ENCODE data around the gene PTGS1. TPM values are rescaled to one million over a fixed set of nuclear protein-coding genes. Genes with fewer than 3 reads are reported as not detected.

Gene PTGS1
- polyA plus RNA-seq, 1 donor: 9.2 TPM

- H3K27ac ChIP-seq (ENCODE audit: low read length): no peak overlapping the region
- H3K27me3 ChIP-seq (ENCODE audit: control insufficient read depth, insufficient read depth, low read length): peaks cover 40% of the 10 kb centered on the region
- DNase-seq: no peak
- no peaks in the 10 kb centered on the region for H3K36me3 ChIP-seq (ENCODE audit: control insufficient read depth, insufficient read depth, low read length)
- H3K9me3 ChIP-seq (ENCODE audit: control insufficient read depth, low read depth, low read length): peaks cover 3% of the 10 kb centered on the region
- peaks cover 25% of the 10 kb centered on the region for H3K4me1 ChIP-seq (ENCODE audit: control insufficient read depth, insufficient read depth, low read length)
- no CpG with 5 or more reads among the region's 19 CpGs for WGBS (ENCODE audit: insufficient coverage, low lambda C conversion rate)
- H3K4me3 ChIP-seq (ENCODE audit: low read length): no peak overlapping the region
Observed at GRCh38 chr9:122372856-122373845, 2.3 kb downstream of the PTGS1 start.

GRCh38 chr9:122374885-122375420 lies 4.1 kb downstream of the PTGS1 start:
- Histone ChIP-seq H3K27me3 (ENCODE audit: control insufficient read depth, insufficient read depth, low read length) (peaks cover 27% of the 10 kb centered on the region), H3K9me3 (ENCODE audit: control insufficient read depth, low read depth, low read length) (peaks cover 3% of the 10 kb centered on the region), H3K4me1 (ENCODE audit: control insufficient read depth, insufficient read depth, low read length) (peaks cover 25% of the 10 kb centered on the region), H3K4me3 (ENCODE audit: low read length) (no peak overlapping the region), H3K27ac (ENCODE audit: low read length) (no peak overlapping the region), H3K36me3 (ENCODE audit: control insufficient read depth, insufficient read depth, low read length) (no peaks in the 10 kb centered on the region)
- DNase-seq: peak; percentile 37 to 53
- WGBS (ENCODE audit: insufficient coverage, low lambda C conversion rate): no CpG with 5 or more reads among the region's 14 CpGs

GRCh38 chr9:122376796-122377195 lies 6.0 kb downstream of the PTGS1 start:
- no CpG with 5 or more reads among the region's 1 CpG for WGBS (ENCODE audit: insufficient coverage, low lambda C conversion rate)
- Histone ChIP-seq H3K27me3 (ENCODE audit: control insufficient read depth, insufficient read depth, low read length) (peaks cover 8% of the 10 kb centered on the region), H3K4me3 (ENCODE audit: low read length) (no peak overlapping the region), H3K36me3 (ENCODE audit: control insufficient read depth, insufficient read depth, low read length) (no peaks in the 10 kb centered on the region), H3K9me3 (ENCODE audit: control insufficient read depth, low read depth, low read length) (no peaks in the 10 kb centered on the region), H3K27ac (ENCODE audit: low read length) (no peak overlapping the region), H3K4me1 (ENCODE audit: control insufficient read depth, insufficient read depth, low read length) (peaks cover 19% of the 10 kb centered on the region)
- no peak for DNase-seq

- H3K27ac ChIP-seq (ENCODE audit: low read length): no peak overlapping the region
- H3K36me3 ChIP-seq (ENCODE audit: control insufficient read depth, insufficient read depth, low read length): no peaks in the 10 kb centered on the region
- H3K27me3 ChIP-seq (ENCODE audit: control insufficient read depth, insufficient read depth, low read length): peaks cover 2% of the 10 kb centered on the region
- no peak for DNase-seq
- 83% methylated on average over 4 of the region's 24 CpGs for WGBS (ENCODE audit: insufficient coverage, low lambda C conversion rate)
- no peak overlapping the region for H3K4me3 ChIP-seq (ENCODE audit: low read length)
- H3K4me1 ChIP-seq (ENCODE audit: control insufficient read depth, insufficient read depth, low read length): peaks cover 19% of the 10 kb centered on the region
- H3K9me3 ChIP-seq (ENCODE audit: control insufficient read depth, low read depth, low read length): no peaks in the 10 kb centered on the region
Observed at GRCh38 chr9:122377241-122378164, 6.7 kb downstream of the PTGS1 start.

GRCh38 chr9:122378236-122378635 lies 7.4 kb downstream of the PTGS1 start:
- no peak for DNase-seq
- Histone ChIP-seq H3K27ac (ENCODE audit: low read length) (no peak overlapping the region), H3K9me3 (ENCODE audit: control insufficient read depth, low read depth, low read length) (no peaks in the 10 kb centered on the region), H3K4me3 (ENCODE audit: low read length) (no peak overlapping the region), H3K4me1 (ENCODE audit: control insufficient read depth, insufficient read depth, low read length) (peaks cover 19% of the 10 kb centered on the region), H3K27me3 (ENCODE audit: control insufficient read depth, insufficient read depth, low read length) (no peaks in the 10 kb centered on the region), H3K36me3 (ENCODE audit: control insufficient read depth, insufficient read depth, low read length) (no peaks in the 10 kb centered on the region)
- WGBS (ENCODE audit: insufficient coverage, low lambda C conversion rate): no CpG with 5 or more reads among the region's 8 CpGs

- Histone ChIP-seq H3K27ac (ENCODE audit: low read length) (no peak overlapping the region), H3K4me3 (ENCODE audit: low read length) (no peak overlapping the region), H3K9me3 (ENCODE audit: control insufficient read depth, low read depth, low read length) (no peaks in the 10 kb centered on the region), H3K36me3 (ENCODE audit: control insufficient read depth, insufficient read depth, low read length) (no peaks in the 10 kb centered on the region), H3K4me1 (ENCODE audit: control insufficient read depth, insufficient read depth, low read length) (peaks cover 19% of the 10 kb centered on the region), H3K27me3 (ENCODE audit: control insufficient read depth, insufficient read depth, low read length) (no peaks in the 10 kb centered on the region)
- WGBS (ENCODE audit: insufficient coverage, low lambda C conversion rate): no CpG with 5 or more reads among the region's 1 CpG
- DNase-seq: no peak
Observed at GRCh38 chr9:122379340-122379739, 8.5 kb downstream of the PTGS1 start.

GRCh38 chr9:122380293-122380692 lies 9.5 kb downstream of the PTGS1 start:
- no peaks in the 10 kb centered on the region for H3K27me3 ChIP-seq (ENCODE audit: control insufficient read depth, insufficient read depth, low read length)
- peaks cover 13% of the 10 kb centered on the region for H3K4me1 ChIP-seq (ENCODE audit: control insufficient read depth, insufficient read depth, low read length)
- no peak overlapping the region for H3K27ac ChIP-seq (ENCODE audit: low read length)
- H3K4me3 ChIP-seq (ENCODE audit: low read length): no peak overlapping the region
- no peaks in the 10 kb centered on the region for H3K36me3 ChIP-seq (ENCODE audit: control insufficient read depth, insufficient read depth, low read length)
- H3K9me3 ChIP-seq (ENCODE audit: control insufficient read depth, low read depth, low read length): no peaks in the 10 kb centered on the region
- no peak for DNase-seq
- WGBS (ENCODE audit: insufficient coverage, low lambda C conversion rate): 100% methylated on average over 1 of the region's 4 CpGs

GRCh38 chr9:122381206-122381950 lies 10.6 kb downstream of the PTGS1 start:
- WGBS (ENCODE audit: insufficient coverage, low lambda C conversion rate): no CpG with 5 or more reads among the region's 14 CpGs
- Histone ChIP-seq H3K36me3 (ENCODE audit: control insufficient read depth, insufficient read depth, low read length) (no peaks in the 10 kb centered on the region), H3K4me1 (ENCODE audit: control insufficient read depth, insufficient read depth, low read length) (peaks cover 7% of the 10 kb centered on the region)

GRCh38 chr9:122382901-122383850 lies 12.4 kb downstream of the PTGS1 start:
- H3K36me3 ChIP-seq (ENCODE audit: control insufficient read depth, insufficient read depth, low read length): no peaks in the 10 kb centered on the region
- H3K4me1 ChIP-seq (ENCODE audit: control insufficient read depth, insufficient read depth, low read length): no peaks in the 10 kb centered on the region
- no peak overlapping the region for H3K4me3 ChIP-seq (ENCODE audit: low read length)
- 60% methylated on average over 1 of the region's 16 CpGs for whole genome bisulfite sequencing (ENCODE audit: insufficient coverage, low lambda C conversion rate)
- H3K27ac ChIP-seq (ENCODE audit: low read length): no peak overlapping the region
- no peaks in the 10 kb centered on the region for H3K27me3 ChIP-seq (ENCODE audit: control insufficient read depth, insufficient read depth, low read length)
- H3K9me3 ChIP-seq (ENCODE audit: control insufficient read depth, low read depth, low read length): no peaks in the 10 kb centered on the region
- DNase-seq: no peak

More at GRCh38 chr9:122381206-122381950, 10.6 kb downstream of the PTGS1 start:
- DNase-seq: no peak
- Histone ChIP-seq H3K27me3 (ENCODE audit: control insufficient read depth, insufficient read depth, low read length) (no peaks in the 10 kb centered on the region), H3K9me3 (ENCODE audit: control insufficient read depth, low read depth, low read length) (no peaks in the 10 kb centered on the region), H3K4me3 (ENCODE audit: low read length) (no peak overlapping the region), H3K27ac (ENCODE audit: low read length) (no peak overlapping the region)
